SK-N-MC (cell line): ENCODE results near the gene ATP8B2.
"Not testable (repeated sequence)": the region's sequence is repeated elsewhere in the genome, so short reads cannot be mapped to it uniquely, and the experiment has no call there.

Experiments
- DNase-seq: peaks from one replicate; pipeline ENCODE4 v3.0.0-alpha.2; 2011; ENCODE audit warnings: low read depth, low spot score
- H3K27ac ChIP-seq: fragments of 200-600 bp; sonication (generic); 2 replicates; pipeline ENCODE4 v1.5.1; 2016; ENCODE audit warnings: mixed run types
- H3K36me3 ChIP-seq: fragments of 200-600 bp; sonication (generic); 2 replicates; pipeline ENCODE4 v1.6.1; 2017; ENCODE audit warnings: antibody characterized with exemption, low read length, mixed read lengths; ENCODE audit not compliant: insufficient read depth
- H3K4me3 ChIP-seq: fragments of 200-600 bp; sonication (generic); 2 replicates; pipeline ENCODE4 v1.5.1; 2016
- H3K9ac ChIP-seq: fragments of 200-600 bp; sonication (generic); 2 replicates; pipeline ENCODE4 v1.8.0; 2017; ENCODE audit warnings: mixed run types, mixed read lengths; ENCODE audit not compliant: insufficient read length
- H3K9me3 ChIP-seq: fragments of 200-600 bp; sonication (generic); 2 replicates; pipeline ENCODE4 v1.6.1; 2017; ENCODE audit warnings: low read depth, mild to moderate bottlenecking, antibody characterized with exemption, low read length, moderate library complexity, mixed read lengths
- EZH2 ChIP-seq: fragments of 200-600 bp; sonication (generic); IDR thresholded peaks from one replicate; pipeline ENCODE4 v1.6.1; 2017; ENCODE audit warnings: antibody characterized with exemption
- FOXP2 ChIP-seq: optimal IDR thresholded peaks from 2 replicates; pipeline ENCODE3; 2011; ENCODE audit warnings: mild to moderate bottlenecking, moderate library complexity; ENCODE audit not compliant: insufficient read depth; ENCODE audit errors: extremely low read length, control extremely low read depth
- POLR2AphosphoS5 ChIP-seq: IDR thresholded peaks from 2 replicates; pipeline ENCODE4 v1.6.1; 2012; ENCODE audit warnings: mild to moderate bottlenecking, low read depth, low read length, borderline replicate concordance

The ATP8B2 gene

DNA sequence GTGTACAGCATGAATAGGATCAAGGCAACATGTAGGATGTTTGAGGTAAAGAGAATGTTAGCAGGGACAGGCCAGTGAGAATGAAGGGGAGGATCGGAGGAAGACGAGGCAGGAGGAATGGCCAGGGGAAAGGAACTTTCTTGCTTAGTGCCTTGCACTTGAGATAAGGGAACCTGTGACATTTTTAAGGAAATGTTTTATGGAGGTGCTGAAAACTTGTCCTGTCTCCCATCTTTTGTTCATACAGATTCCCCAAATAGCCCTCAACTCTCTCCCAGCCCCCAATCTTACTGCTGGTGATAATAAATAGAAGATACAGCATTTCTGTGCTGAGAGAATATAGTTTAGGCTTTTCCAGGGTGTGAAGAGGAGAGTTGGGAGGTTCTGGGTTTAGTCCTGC, 13.6 kb downstream of the ATP8B2 start:
- TF ChIP-seq FOXP2 (no peak), EZH2 (no peak), POLR2AphosphoS5 (no peak)
- Histone ChIP-seq H3K9me3 (no peaks in the 10 kb centered on the region), H3K27ac (no peak overlapping the region), H3K4me3 (no peak overlapping the region), H3K9ac (no peak overlapping the region), H3K36me3 (peaks cover 47% of the 10 kb centered on the region)
- DNase-seq: no peak

DNA sequence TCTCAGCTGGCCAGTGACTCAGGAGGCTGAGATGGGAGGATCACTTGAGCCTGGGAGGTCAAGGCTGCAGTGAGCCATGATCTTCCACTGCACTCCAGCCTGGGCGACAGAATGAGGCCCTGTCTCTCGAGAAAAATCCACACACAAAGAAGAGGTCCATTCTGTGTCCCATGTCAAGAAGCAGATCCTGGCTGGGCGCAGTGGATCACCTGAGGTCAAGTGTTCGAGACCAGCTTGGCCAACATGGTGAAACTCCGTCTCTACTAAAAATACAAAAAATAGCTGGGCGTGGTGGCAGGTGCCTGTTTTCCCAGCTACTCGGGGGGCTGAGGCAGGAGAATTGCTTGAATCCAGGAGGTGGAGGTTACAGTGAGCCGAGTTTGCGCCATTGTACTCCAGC, 16.0 kb downstream of the ATP8B2 start:
- H3K27ac ChIP-seq, H3K4me3 ChIP-seq, H3K9ac ChIP-seq, DNase-seq, H3K9me3 ChIP-seq: not testable (repeated sequence)
- peaks cover 59% of the 10 kb centered on the region for H3K36me3 ChIP-seq

DNA sequence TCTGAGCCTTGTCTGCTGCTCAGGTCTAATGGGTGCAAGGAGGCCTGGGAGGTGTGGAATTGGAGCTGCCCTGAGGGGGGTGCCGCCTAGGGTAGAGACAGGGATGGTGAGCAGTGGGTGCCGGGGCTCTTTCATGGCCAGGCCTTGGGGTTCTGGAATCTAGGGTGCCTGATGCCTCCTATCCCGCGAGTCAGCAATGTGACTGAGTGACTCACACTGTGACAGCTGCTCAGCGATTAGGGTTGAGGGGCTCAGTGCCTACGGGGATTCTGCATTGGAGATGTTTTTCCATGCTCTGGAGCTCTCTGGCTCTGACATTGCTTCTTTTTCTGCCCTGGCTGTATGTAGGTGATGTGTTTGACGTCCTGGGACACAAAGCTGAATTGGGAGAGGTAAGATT, 16.8 kb downstream of the ATP8B2 start:
- no peak overlapping the region for H3K27ac ChIP-seq
- TF ChIP-seq FOXP2 (no peak), POLR2AphosphoS5 (no peak), EZH2 (no peak)
- peaks cover 62% of the 10 kb centered on the region for H3K36me3 ChIP-seq
- no peak overlapping the region for H3K9ac ChIP-seq
- no peak overlapping the region for H3K4me3 ChIP-seq
- no peaks in the 10 kb centered on the region for H3K9me3 ChIP-seq
- no peak for DNase-seq

DNA sequence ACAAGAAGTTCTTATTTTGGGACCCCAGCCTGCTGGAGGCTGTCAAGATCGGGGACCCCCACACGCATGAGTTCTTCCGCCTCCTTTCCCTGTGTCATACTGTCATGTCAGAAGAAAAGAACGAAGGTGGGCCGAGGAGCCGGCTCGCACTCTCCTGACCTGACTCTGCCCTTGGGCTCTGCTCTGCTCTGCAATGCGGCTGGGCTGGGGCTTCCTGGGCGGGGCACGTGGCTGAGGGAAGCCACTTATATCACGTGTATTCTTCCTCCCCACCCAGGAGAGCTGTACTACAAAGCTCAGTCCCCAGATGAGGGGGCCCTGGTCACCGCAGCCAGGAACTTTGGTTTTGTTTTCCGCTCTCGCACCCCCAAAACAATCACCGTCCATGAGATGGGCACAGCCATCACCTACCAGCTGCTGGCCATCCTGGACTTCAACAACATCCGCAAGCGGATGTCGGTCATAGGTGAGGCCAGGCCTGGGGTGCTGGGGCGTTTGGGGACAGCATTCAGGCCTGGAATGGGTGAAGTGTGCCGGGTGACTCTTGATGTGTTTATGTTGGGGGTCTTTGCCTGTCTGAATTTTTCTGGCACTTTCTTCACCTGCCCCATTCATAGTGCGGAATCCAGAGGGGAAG, 17.6 kb downstream of the ATP8B2 start:
- no peaks in the 10 kb centered on the region for H3K9me3 ChIP-seq
- H3K4me3 ChIP-seq: no peak overlapping the region
- H3K27ac ChIP-seq: no peak overlapping the region
- peaks cover 53% of the 10 kb centered on the region for H3K36me3 ChIP-seq
- no peak for DNase-seq
- H3K9ac ChIP-seq: no peak overlapping the region
- TF ChIP-seq POLR2AphosphoS5: no peak
- no peak for TF ChIP-seq FOXP2
- no peak for TF ChIP-seq EZH2

DNA sequence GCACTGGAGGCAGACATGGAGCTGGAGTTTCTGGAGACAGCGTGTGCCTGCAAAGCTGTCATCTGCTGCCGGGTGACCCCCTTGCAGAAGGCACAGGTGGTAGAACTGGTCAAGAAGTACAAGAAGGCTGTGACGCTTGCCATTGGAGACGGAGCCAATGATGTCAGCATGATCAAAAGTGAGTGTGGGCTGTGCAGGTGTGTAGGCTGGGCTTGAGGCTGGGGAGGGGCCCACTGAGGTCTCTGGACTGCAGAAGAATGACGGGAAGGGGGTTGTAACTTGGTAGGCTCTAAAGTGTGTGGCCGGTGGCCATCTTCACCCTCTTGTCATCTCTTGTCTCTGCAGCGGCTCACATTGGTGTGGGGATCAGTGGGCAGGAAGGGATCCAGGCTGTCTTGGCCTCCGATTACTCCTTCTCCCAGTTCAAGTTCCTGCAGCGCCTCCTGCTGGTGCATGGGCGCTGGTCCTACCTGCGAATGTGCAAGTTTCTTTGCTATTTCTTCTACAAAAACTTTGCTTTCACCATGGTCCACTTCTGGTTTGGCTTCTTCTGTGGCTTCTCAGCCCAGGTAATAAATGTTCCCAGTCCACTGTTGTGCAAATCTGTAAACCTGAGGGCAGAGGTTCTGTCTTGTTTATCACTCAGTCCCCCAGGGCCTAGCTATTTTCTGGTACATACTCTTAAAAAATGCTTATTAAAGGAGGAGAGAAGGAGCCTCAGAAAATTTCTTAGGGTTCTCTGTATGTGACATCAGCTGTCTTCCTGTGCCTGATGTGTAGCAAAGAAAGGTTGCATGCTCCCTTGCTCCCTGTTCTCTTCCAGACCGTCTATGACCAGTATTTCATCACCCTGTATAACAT, 19.9 kb downstream of the ATP8B2 start:
- no peaks in the 10 kb centered on the region for H3K9me3 ChIP-seq
- H3K27ac ChIP-seq: no peak overlapping the region
- no peak overlapping the region for H3K4me3 ChIP-seq
- no peak overlapping the region for H3K9ac ChIP-seq
- H3K36me3 ChIP-seq: peaks cover 56% of the 10 kb centered on the region
- DNase-seq: no peak
- TF ChIP-seq FOXP2 (no peak), EZH2 (no peak), POLR2AphosphoS5 (no peak)

DNA sequence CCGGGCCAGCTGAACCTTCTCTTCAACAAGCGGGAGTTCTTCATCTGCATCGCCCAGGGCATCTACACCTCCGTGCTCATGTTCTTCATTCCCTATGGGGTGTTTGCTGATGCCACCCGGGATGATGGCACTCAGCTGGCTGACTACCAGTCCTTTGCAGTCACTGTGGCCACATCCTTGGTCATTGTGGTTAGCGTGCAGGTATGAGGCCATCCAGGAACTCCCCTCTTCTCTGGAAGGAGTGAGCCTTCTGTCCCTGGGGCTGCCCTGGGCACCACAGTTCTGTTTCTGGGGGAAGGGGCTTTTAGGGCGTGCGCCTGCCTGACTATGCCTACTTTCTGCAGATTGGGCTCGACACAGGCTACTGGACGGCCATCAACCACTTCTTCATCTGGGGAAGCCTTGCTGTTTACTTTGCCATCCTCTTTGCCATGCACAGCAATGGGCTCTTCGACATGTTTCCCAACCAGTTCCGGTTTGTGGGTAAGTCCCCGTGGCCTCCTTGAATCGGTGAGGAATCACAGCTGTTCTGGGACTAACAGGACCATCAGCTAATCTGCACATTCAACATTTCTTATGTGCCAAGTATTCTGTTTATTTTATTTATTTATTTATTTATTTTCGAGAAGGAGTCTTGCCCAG, 21.1 kb downstream of the ATP8B2 start:
- Histone ChIP-seq H3K9me3 (no peaks in the 10 kb centered on the region), H3K27ac (no peak overlapping the region), H3K9ac (no peak overlapping the region), H3K4me3 (no peak overlapping the region), H3K36me3 (peaks cover 50% of the 10 kb centered on the region)
- TF ChIP-seq FOXP2 (no peak), POLR2AphosphoS5 (no peak), EZH2 (no peak)
- DNase-seq: no peak

DNA sequence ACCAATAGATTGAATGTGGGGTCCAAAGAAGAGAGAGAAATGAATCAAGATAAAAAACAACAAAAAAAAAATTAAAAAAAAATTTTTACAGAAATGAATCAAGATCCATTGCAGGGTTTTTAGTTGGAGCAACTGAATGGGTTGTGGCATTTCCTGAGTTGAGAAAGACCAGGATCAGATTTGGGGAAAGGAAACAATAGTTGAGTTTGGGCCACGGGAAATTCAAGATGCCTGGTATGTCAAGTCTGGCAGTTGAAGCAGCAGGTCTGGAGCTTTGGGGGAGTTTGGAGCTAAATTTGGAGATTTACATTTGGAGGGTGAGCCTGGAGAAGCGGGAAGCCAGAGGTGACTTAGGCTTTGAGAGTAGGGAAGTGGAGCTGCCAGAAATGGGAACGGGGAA, 22.6 kb downstream of the ATP8B2 start:
- Histone ChIP-seq H3K36me3 (peaks cover 45% of the 10 kb centered on the region), H3K4me3 (no peak overlapping the region), H3K27ac (no peak overlapping the region), H3K9me3 (no peaks in the 10 kb centered on the region), H3K9ac (no peak overlapping the region)
- no peak for DNase-seq
- TF ChIP-seq EZH2: no peak
- no peak for TF ChIP-seq FOXP2
- no peak for TF ChIP-seq POLR2AphosphoS5

DNA sequence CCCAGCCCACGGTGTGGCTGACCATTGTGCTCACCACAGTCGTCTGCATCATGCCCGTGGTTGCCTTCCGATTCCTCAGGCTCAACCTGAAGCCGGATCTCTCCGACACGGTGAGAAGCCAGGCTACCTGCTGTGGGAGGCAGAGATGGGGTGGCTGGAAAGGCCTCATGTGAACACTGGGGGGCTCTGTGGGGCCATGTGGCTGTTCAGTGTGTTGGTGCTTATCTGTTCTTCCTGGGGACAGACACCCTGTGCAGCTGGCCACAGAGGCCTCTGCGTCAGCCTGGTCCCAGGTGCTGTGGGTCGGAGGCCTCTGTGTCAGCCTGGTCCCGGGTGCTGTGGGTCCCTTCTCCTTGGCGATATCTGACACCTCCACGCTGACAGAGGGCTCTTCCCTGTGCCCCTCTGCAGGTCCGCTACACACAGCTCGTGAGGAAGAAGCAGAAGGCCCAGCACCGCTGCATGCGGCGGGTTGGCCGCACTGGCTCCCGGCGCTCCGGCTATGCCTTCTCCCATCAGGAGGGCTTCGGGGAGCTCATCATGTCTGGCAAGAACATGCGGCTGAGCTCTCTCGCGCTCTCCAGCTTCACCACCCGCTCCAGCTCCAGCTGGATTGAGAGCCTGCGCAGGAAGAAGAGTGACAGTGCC, 23.2 kb downstream of the ATP8B2 start:
- no peak overlapping the region for H3K27ac ChIP-seq
- no peak for DNase-seq
- H3K4me3 ChIP-seq: no peak overlapping the region
- no peaks in the 10 kb centered on the region for H3K9me3 ChIP-seq
- no peak overlapping the region for H3K9ac ChIP-seq
- no peak for TF ChIP-seq FOXP2
- no peak for TF ChIP-seq EZH2
- TF ChIP-seq POLR2AphosphoS5: no peak
- peaks cover 39% of the 10 kb centered on the region for H3K36me3 ChIP-seq

DNA sequence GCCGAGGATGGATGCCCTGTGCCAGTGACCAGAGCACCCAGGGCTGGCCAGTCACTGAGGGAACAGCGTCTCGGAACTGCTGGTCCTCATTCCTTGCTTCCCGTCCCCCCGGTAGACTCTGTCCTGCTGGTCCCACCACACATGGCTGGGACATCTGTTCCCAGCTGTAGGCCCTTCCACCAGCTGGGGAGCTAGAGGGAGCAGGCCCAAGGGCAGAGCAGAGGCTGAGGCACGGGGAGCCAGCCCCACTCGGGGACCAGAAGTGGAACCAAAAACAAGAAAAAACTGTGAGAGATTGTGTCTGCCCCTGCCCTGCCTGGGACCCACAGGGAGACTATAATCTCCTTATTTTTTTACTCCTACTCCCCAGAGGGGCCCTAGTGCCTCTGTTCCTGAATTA, 23.8 kb downstream of the ATP8B2 start:
- H3K9me3 ChIP-seq: no peaks in the 10 kb centered on the region
- H3K27ac ChIP-seq: no peak overlapping the region
- DNase-seq: no peak
- no peak overlapping the region for H3K9ac ChIP-seq
- H3K36me3 ChIP-seq: peaks cover 33% of the 10 kb centered on the region
- TF ChIP-seq POLR2AphosphoS5: no peak
- TF ChIP-seq EZH2: no peak
- TF ChIP-seq FOXP2: no peak
- H3K4me3 ChIP-seq: no peak overlapping the region
